Kidney epithelial cell (primary cell): Measurements from ENCODE around the gene APOB. TPM values are rescaled to one million over a fixed set of nuclear protein-coding genes. Genes with fewer than 3 reads are reported as not detected.

Experiments
- DNase-seq: peaks from one replicate; pipeline ENCODE4 v3.0.0-alpha.2; 2010; ENCODE audit warnings: low read depth
- H3K27me3 ChIP-seq: 2 replicates; pipeline ENCODE4 v1.6.0; 2011; ENCODE audit warnings: low read length; ENCODE audit not compliant: control insufficient read depth, insufficient read depth
- H3K36me3 ChIP-seq: 2 replicates; pipeline ENCODE4 v1.5.1; 2011; ENCODE audit warnings: low read length; ENCODE audit not compliant: control insufficient read depth, insufficient read depth
- H3K4me3 ChIP-seq: 2 replicates; pipeline ENCODE4 v1.5.1; 2011; ENCODE audit warnings: low read depth, mild to moderate bottlenecking, control low read depth, low read length
- total RNA-seq: library from RNA; depleted of rRNA; stranded (reverse); fragments of >200 nt; gene quantifications from 2 replicates; pipeline ENCODE4 v1.2.3, GENCODE V29; 2015
- TF ChIP-seq, protein P1 (sequence below): IDR thresholded peaks from 2 replicates; pipeline ENCODE4 v1.5.1; 2011; ENCODE audit warnings: mild to moderate bottlenecking, moderate library complexity, low read length, control low read depth, inconsistent platforms; ENCODE audit not compliant: insufficient read depth, poor library complexity, severe bottlenecking

APOB gene
- total RNA-seq, 1 donor from 2014 or later: not detected

- no peak overlapping the region for H3K4me3 ChIP-seq
- no peak for DNase-seq
- TF ChIP-seq, protein P1, sequence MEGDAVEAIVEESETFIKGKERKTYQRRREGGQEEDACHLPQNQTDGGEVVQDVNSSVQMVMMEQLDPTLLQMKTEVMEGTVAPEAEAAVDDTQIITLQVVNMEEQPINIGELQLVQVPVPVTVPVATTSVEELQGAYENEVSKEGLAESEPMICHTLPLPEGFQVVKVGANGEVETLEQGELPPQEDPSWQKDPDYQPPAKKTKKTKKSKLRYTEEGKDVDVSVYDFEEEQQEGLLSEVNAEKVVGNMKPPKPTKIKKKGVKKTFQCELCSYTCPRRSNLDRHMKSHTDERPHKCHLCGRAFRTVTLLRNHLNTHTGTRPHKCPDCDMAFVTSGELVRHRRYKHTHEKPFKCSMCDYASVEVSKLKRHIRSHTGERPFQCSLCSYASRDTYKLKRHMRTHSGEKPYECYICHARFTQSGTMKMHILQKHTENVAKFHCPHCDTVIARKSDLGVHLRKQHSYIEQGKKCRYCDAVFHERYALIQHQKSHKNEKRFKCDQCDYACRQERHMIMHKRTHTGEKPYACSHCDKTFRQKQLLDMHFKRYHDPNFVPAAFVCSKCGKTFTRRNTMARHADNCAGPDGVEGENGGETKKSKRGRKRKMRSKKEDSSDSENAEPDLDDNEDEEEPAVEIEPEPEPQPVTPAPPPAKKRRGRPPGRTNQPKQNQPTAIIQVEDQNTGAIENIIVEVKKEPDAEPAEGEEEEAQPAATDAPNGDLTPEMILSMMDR: no peak
- H3K36me3 ChIP-seq: no peaks in the 10 kb centered on the region
- no peaks in the 10 kb centered on the region for H3K27me3 ChIP-seq
Measured at GRCh38 chr2:21001988-21002813, 41.7 kb downstream of the APOB start.

- no peaks in the 10 kb centered on the region for H3K36me3 ChIP-seq
- no peaks in the 10 kb centered on the region for H3K27me3 ChIP-seq
- no peak overlapping the region for H3K4me3 ChIP-seq
- no peak for DNase-seq
- TF ChIP-seq, protein P1: no peak
Measured at GRCh38 chr2:21001225-21001946, 42.5 kb downstream of the APOB start.

DNA sequence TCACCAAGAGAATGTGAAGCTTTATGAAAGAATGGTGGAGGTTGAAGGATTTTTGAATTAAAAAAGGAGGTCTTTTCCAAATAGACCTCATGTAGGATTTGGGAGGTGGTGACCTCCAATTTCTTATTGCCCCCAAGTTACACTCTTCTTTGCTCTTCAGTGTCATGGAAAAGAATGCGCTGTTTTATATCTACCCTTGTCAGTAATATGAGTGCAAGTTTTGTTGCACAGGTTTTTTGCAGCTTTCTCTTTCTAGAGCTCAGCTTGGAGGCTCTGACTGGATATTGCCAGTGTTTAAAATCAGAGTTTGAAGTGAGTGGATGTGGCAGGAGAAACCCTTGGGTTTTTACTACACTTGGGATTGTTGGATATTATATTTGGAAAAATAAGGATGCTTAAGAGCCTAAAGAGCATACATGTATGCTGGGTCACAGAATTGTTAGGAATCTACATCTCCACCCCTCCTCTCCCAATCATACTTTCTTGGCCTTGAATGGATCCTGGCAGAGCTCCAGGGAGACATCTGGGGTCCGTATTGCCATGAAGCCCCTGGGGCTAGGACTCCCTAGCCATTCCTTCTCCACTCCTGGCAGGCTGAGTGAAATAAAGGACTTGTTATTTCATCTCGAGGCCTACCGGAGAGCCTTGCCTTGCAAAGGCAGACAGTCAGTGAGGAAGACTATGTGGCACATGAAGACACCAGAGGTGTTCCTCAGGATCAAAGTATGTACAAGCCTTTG is 43.8 kb downstream of the APOB start:
- TF ChIP-seq, protein P1: no peak
- Histone ChIP-seq H3K27me3 (no peaks in the 10 kb centered on the region), H3K4me3 (no peak overlapping the region), H3K36me3 (no peaks in the 10 kb centered on the region)
- DNase-seq: no peak

- no peaks in the 10 kb centered on the region for H3K27me3 ChIP-seq
- no peak for DNase-seq
- no peaks in the 10 kb centered on the region for H3K36me3 ChIP-seq
- H3K4me3 ChIP-seq: no peak overlapping the region
- TF ChIP-seq, protein P1: no peak
Measured at GRCh38 chr2:20998972-20999905, 44.6 kb downstream of the APOB start.
